SH-SY5Y (cell line): ENCODE measurements around the gene LRBA.

Experiments used
- GATA2 ChIP-seq: IDR thresholded peaks from 2 replicates; pipeline ENCODE4 v1.6.1; 2011; ENCODE audit warnings: mild to moderate bottlenecking, low read depth, low read length
- GATA3 ChIP-seq: IDR thresholded peaks from 2 replicates; pipeline ENCODE4 v1.6.1; 2011; ENCODE audit warnings: low read depth, mild to moderate bottlenecking, low read length, moderate library complexity

LRBA gene

GRCh38 chr4:150694438-150694837 lies 320.6 kb downstream of the LRBA start:
- no peak for TF ChIP-seq GATA3
- no peak for TF ChIP-seq GATA2

GRCh38 chr4:150683775-150684350 lies 331.2 kb downstream of the LRBA start:
- TF ChIP-seq GATA3, result no peak
- TF ChIP-seq GATA2, result no peak

- TF ChIP-seq GATA2 (no peak), GATA3 (no peak)
These were observed 333.0 kb downstream of the LRBA start for GRCh38 chr4:150682126-150682525.

GRCh38 chr4:150681063-150681462 lies 334.0 kb downstream of the LRBA start:
- TF ChIP-seq GATA3 (no peak), GATA2 (no peak)

GRCh38 chr4:150680651-150681050 lies 334.4 kb downstream of the LRBA start:
- no peak for TF ChIP-seq GATA2
- no peak for TF ChIP-seq GATA3

GRCh38 chr4:150679765-150680343 lies 335.2 kb downstream of the LRBA start:
- no peak for TF ChIP-seq GATA3
- TF ChIP-seq GATA2, result no peak

GRCh38 chr4:150679018-150679764 lies 335.9 kb downstream of the LRBA start:
- TF ChIP-seq GATA3 (no peak), GATA2 (no peak)

- TF ChIP-seq GATA2, result no peak
- TF ChIP-seq GATA3, result no peak
These were observed 341.3 kb downstream of the LRBA start for GRCh38 chr4:150673793-150674192.

- TF ChIP-seq GATA2, result no peak
These were observed 346.3 kb downstream of the LRBA start for GRCh38 chr4:150668824-150669223.

- TF ChIP-seq GATA3 (no peak), GATA2 (no peak)
These were observed 350.1 kb downstream of the LRBA start for GRCh38 chr4:150664935-150665334.

GRCh38 chr4:150662686-150663085 lies 352.4 kb downstream of the LRBA start:
- no peak for TF ChIP-seq GATA2
- TF ChIP-seq GATA3, result no peak

GRCh38 chr4:150656891-150657290 lies 358.2 kb downstream of the LRBA start:
- no peak for TF ChIP-seq GATA3
- TF ChIP-seq GATA2, result no peak

GRCh38 chr4:150650751-150651150 lies 364.3 kb downstream of the LRBA start:
- TF ChIP-seq GATA2, result no peak
- TF ChIP-seq GATA3, result no peak

GRCh38 chr4:150648123-150648522 lies 367.0 kb downstream of the LRBA start:
- no peak for TF ChIP-seq GATA3
- no peak for TF ChIP-seq GATA2

GRCh38 chr4:150647008-150647407 lies 368.1 kb downstream of the LRBA start:
- TF ChIP-seq GATA3 (no peak), GATA2 (no peak)
